H1 (cell line): ENCODE measurements around the gene SOX6. TPM values are rescaled to one million over a fixed set of nuclear protein-coding genes. Genes with fewer than 3 reads are reported as not detected.

ENCODE experiments used
- CTCF ChIA-PET: fragments of 300-600 bp; sonication (Branson Sonifier 250); formaldehyde crosslinking; loops from one replicate; lab custom pipeline; 2021; ENCODE audit not compliant: partially characterized antibody; lab: Charles Lee
- POLR2A ChIA-PET: fragments of 300-600 bp; sonication (Branson Sonifier 250); formaldehyde crosslinking; loops from one replicate; lab custom pipeline; 2021; ENCODE audit warnings: inconsistent platforms; ENCODE audit not compliant: partially characterized antibody; lab: Charles Lee
- DNase-seq, 2 experiments: peaks; one replicate each; pipeline versions ENCODE4 v3.0.0 to v3.0.0-alpha.2; 2010 to 2022; ENCODE audit warnings: low spot score in 2 of 2, low read depth in 1 of 2, mixed read lengths in 1 of 2
- FAIRE-seq: peaks from 2 replicates; lab custom pipeline; 2011; peaks lifted over from hg19 to GRCh38; lab: Jason Lieb, UNC
- H2AFZ ChIP-seq: 2 replicates; pipeline ENCODE4 v1.8.1; 2012; ENCODE audit warnings: low read length, inconsistent platforms
- H2AK5ac ChIP-seq: 2 replicates; pipeline ENCODE4 v1.6.1; 2013; ENCODE audit warnings: low read depth, low read length
- H2BK120ac ChIP-seq: replicated peaks from 2 replicates; pipeline ENCODE3; 2013; ENCODE audit warnings: low read depth, low read length, inconsistent platforms
- H2BK12ac ChIP-seq: 2 replicates; pipeline ENCODE4 v1.6.1; 2013; ENCODE audit warnings: low read depth, low read length
- H2BK15ac ChIP-seq: 2 replicates; pipeline ENCODE4 v1.6.1; 2013; ENCODE audit warnings: low read length
- H2BK20ac ChIP-seq: 2 replicates; pipeline ENCODE4 v1.6.1; 2013; ENCODE audit warnings: low read length
- H2BK5ac ChIP-seq: 2 replicates; pipeline ENCODE4 v1.6.1; 2013; ENCODE audit warnings: low read depth, low read length
- H3K14ac ChIP-seq: 2 replicates; pipeline ENCODE4 v1.6.1; 2013; ENCODE audit warnings: inconsistent platforms; ENCODE audit not compliant: insufficient read length
- H3K18ac ChIP-seq: 2 replicates; pipeline ENCODE4 v1.6.1; 2013; ENCODE audit warnings: low read length; ENCODE audit errors: extremely low read depth
- H3K23ac ChIP-seq: 2 replicates; pipeline ENCODE4 v1.6.1; 2013; ENCODE audit warnings: inconsistent platforms; ENCODE audit not compliant: insufficient read length
- H3K23me2 ChIP-seq: 2 replicates; pipeline ENCODE4 v1.6.1; 2013; ENCODE audit warnings: low read depth, low read length
- H3K27ac ChIP-seq: 2 replicates; pipeline ENCODE4 v1.6.1; 2011; ENCODE audit warnings: low read depth, low read length, inconsistent platforms
- H3K27me3 ChIP-seq, 4 experiments: replicated peaks in 1 of 4; 1 replicate in 1 of 4; 2 replicates in 3 of 4; pipeline versions ENCODE4 v1.6.1 to v1.8.1; 2011 to 2013; ENCODE audit warnings: low read length in 3 of 4, mild to moderate bottlenecking in 3 of 4, inconsistent platforms in 2 of 4, mixed read lengths in 2 of 4, moderate library complexity in 1 of 4; ENCODE audit not compliant: control insufficient read depth in 3 of 4, insufficient read depth in 3 of 4; ENCODE audit errors: extremely low read depth in 1 of 4
- H3K36me3 ChIP-seq, 4 experiments: 2 replicates each; pipeline versions ENCODE4 v1.6.1 to v1.8.1; 2011 to 2013; ENCODE audit warnings: mild to moderate bottlenecking in 4 of 4, low read length in 3 of 4, moderate library complexity in 2 of 4, control low read depth in 1 of 4, inconsistent platforms in 1 of 4; ENCODE audit not compliant: insufficient read depth in 4 of 4, control insufficient read depth in 2 of 4
- H3K4ac ChIP-seq: replicated peaks from 2 replicates; pipeline ENCODE3; 2013; ENCODE audit warnings: low read length, low read depth, mixed read lengths, inconsistent platforms; ENCODE audit not compliant: insufficient read length
- H3K4me1 ChIP-seq, 4 experiments: replicated peaks in 1 of 4; 1 replicate in 1 of 4; 2 replicates in 3 of 4; pipeline versions ENCODE4 v1.6.1 to v1.8.1; 2011 to 2013; ENCODE audit warnings: low read length in 3 of 4, inconsistent platforms in 2 of 4, mixed read lengths in 1 of 4; ENCODE audit not compliant: insufficient read depth in 4 of 4, control insufficient read depth in 3 of 4
- H3K4me2 ChIP-seq, 2 experiments: 2 replicates each; pipeline versions ENCODE4 v1.6.1 to v1.8.1; 2011 to 2013; ENCODE audit warnings: low read depth in 2 of 2, low read length in 2 of 2, control low read depth in 1 of 2, inconsistent platforms in 1 of 2, mild to moderate bottlenecking in 1 of 2; ENCODE audit not compliant: insufficient read depth in 1 of 2
- H3K4me3 ChIP-seq, 4 experiments: fragments of 200-600, 300-600 bp in 1 of 4; sonication (generic), shearing (Covaris generic), sonication (Bioruptor Twin) in 1 of 4; 2 replicates each; pipeline versions ENCODE4 v1.5.1 to v1.8.1; 2011 to 2016; ENCODE audit warnings: low read length in 4 of 4, low read depth in 3 of 4, control low read depth in 2 of 4, inconsistent platforms in 2 of 4, mild to moderate bottlenecking in 2 of 4, mixed read lengths in 1 of 4, moderate library complexity in 1 of 4; ENCODE audit not compliant: insufficient read depth in 2 of 4; ENCODE audit errors: extremely low read depth in 1 of 4
- H3K56ac ChIP-seq: replicated peaks from 2 replicates; pipeline ENCODE3; 2013; ENCODE audit warnings: low read depth, mild to moderate bottlenecking, mixed read lengths, low read length, inconsistent platforms; ENCODE audit not compliant: insufficient read length
- H3K79me1 ChIP-seq: 2 replicates; pipeline ENCODE4 v1.6.1; 2013; ENCODE audit warnings: low read depth, low read length, control low read depth
- H3K79me2 ChIP-seq, 2 experiments: 2 replicates each; pipeline versions ENCODE4 v1.6.1 to v1.8.1; 2012 to 2013; ENCODE audit warnings: low read length in 2 of 2, mild to moderate bottlenecking in 2 of 2, inconsistent platforms in 1 of 2; ENCODE audit not compliant: insufficient read depth in 2 of 2, control insufficient read depth in 1 of 2
- H3K9ac ChIP-seq, 4 experiments: replicated peaks in 1 of 4; 1 replicate in 1 of 4; 2 replicates in 3 of 4; pipeline versions ENCODE4 v1.6.1 to v1.8.1; 2011 to 2013; ENCODE audit warnings: low read depth in 3 of 4, low read length in 3 of 4, control low read depth in 2 of 4, mild to moderate bottlenecking in 2 of 4, moderate library complexity in 2 of 4, inconsistent platforms in 1 of 4; ENCODE audit errors: extremely low read depth in 1 of 4
- H3K9me3 ChIP-seq, 2 experiments: 2 replicates each; pipeline versions ENCODE4 v1.6.1 to v1.8.1; 2012 to 2013; ENCODE audit warnings: mild to moderate bottlenecking in 2 of 2, moderate library complexity in 2 of 2, control low read depth in 1 of 2, inconsistent platforms in 1 of 2, low read depth in 1 of 2, low read length in 1 of 2, mixed read lengths in 1 of 2; ENCODE audit not compliant: insufficient read depth in 2 of 2
- H4K20me1 ChIP-seq, 2 experiments: replicated peaks in 1 of 2; 2 replicates each; pipeline versions ENCODE3 to v1.8.1; 2011 to 2013; ENCODE audit warnings: inconsistent platforms in 2 of 2, low read length in 2 of 2, mild to moderate bottlenecking in 1 of 2; ENCODE audit not compliant: insufficient read depth in 2 of 2, control insufficient read depth in 1 of 2
- H4K5ac ChIP-seq: 2 replicates; pipeline ENCODE4 v1.6.1; 2013; ENCODE audit warnings: low read length, low read depth, mixed read lengths, inconsistent platforms; ENCODE audit not compliant: insufficient read length
- H4K8ac ChIP-seq: 2 replicates; pipeline ENCODE4 v1.8.0; 2013; ENCODE audit warnings: mild to moderate bottlenecking, moderate library complexity, low read length, inconsistent platforms; ENCODE audit not compliant: insufficient read depth; ENCODE audit errors: extremely low read depth
- H4K91ac ChIP-seq: replicated peaks from 2 replicates; pipeline ENCODE3; 2013; ENCODE audit warnings: low read length, mixed read lengths, inconsistent platforms; ENCODE audit not compliant: insufficient read length
- BACH1 ChIP-seq: IDR thresholded peaks from 2 replicates; pipeline ENCODE4 v1.6.1; 2012; ENCODE audit warnings: low read length, improper control_type of control experiment
- CHD1 ChIP-seq: IDR thresholded peaks from 2 replicates; pipeline ENCODE4 v1.6.1; 2012; ENCODE audit warnings: low read depth, low read length, improper control_type of control experiment
- CTCF ChIP-seq, 3 experiments: IDR thresholded peaks; 1 replicate in 2 of 3; 2 replicates in 1 of 3; pipeline versions ENCODE4 v1.5.1 to v1.6.1; 2011; ENCODE audit warnings: low read length in 3 of 3, mild to moderate bottlenecking in 3 of 3, inconsistent platforms in 2 of 3, low read depth in 1 of 3, moderate library complexity in 1 of 3; ENCODE audit not compliant: insufficient read depth in 1 of 3; ENCODE audit errors: control extremely low read depth in 1 of 3
- EZH2 ChIP-seq: fragments of 200-600 bp; sonication (generic); IDR thresholded peaks from 2 replicates; pipeline ENCODE4 v1.7.1; 2012; ENCODE audit warnings: low read depth, mild to moderate bottlenecking, moderate library complexity, low read length, inconsistent platforms; ENCODE audit not compliant: severe bottlenecking
- HDAC6 ChIP-seq: IDR thresholded peaks from one replicate; pipeline ENCODE4 v1.7.1; 2012; ENCODE audit warnings: low read depth, mild to moderate bottlenecking, inconsistent platforms, low read length, moderate library complexity
- NRF1 ChIP-seq: IDR thresholded peaks from 2 replicates; pipeline ENCODE4 v1.6.1; 2011; ENCODE audit warnings: mild to moderate bottlenecking, low read depth, low read length, improper control_type of control experiment
- POLR2A ChIP-seq, 2 experiments: IDR thresholded peaks; 1 replicate in 1 of 2; 2 replicates in 1 of 2; pipeline ENCODE4 v1.6.1; 2011; ENCODE audit warnings: low read depth in 2 of 2, low read length in 2 of 2, mild to moderate bottlenecking in 2 of 2; ENCODE audit errors: control extremely low read depth in 1 of 2
- POU5F1 ChIP-seq: IDR thresholded peaks from 2 replicates; pipeline ENCODE4 v1.6.1; 2011; ENCODE audit warnings: low read depth, mild to moderate bottlenecking, low read length, moderate library complexity
- RBBP5 ChIP-seq: IDR thresholded peaks from 2 replicates; pipeline ENCODE4 v1.7.1; 2012; ENCODE audit warnings: low read depth, mild to moderate bottlenecking, inconsistent platforms, low read length, moderate library complexity, borderline replicate concordance
- SP2 ChIP-seq: IDR thresholded peaks from 2 replicates; pipeline ENCODE4 v1.6.1; 2012; ENCODE audit warnings: mild to moderate bottlenecking, low read length, inconsistent platforms
- TEAD4 ChIP-seq: IDR thresholded peaks from 2 replicates; pipeline ENCODE4 v1.6.1; 2012; ENCODE audit warnings: low read depth, low read length, inconsistent platforms, mixed read lengths
- WGBS, 2 experiments: shearing (Covaris generic) in 1 of 2; methylation state at CpG; one replicate each; pipeline versions ENCODE4 v1.1.6 to v1.1.7; 2013 to 2015; ENCODE audit warnings: low lambda C conversion rate in 2 of 2, mixed read lengths in 2 of 2, inconsistent platforms in 1 of 2, low coverage in 1 of 2, missing lambda C conversion rate in 1 of 2; ENCODE audit not compliant: insufficient replicate concordance in 2 of 2, insufficient coverage in 1 of 2, insufficient read length in 1 of 2; ENCODE audit errors: extremely low coverage in 1 of 2, missing lambda C conversion rate in 1 of 2; 5-methylcytosine and 5-hydroxymethylcytosine counted together
- polyA plus RNA-seq, 7 experiments: library from polyadenylated mRNA; depleted of rRNA in 3 of 7; stranded (reverse) in 5 of 7; unstranded in 2 of 7; fragments of >200 nt in 5 of 7; fragments of 200-250 nt in 2 of 7; gene quantifications; 1 replicate in 5 of 7; 2 replicates in 1 of 7; 4 replicates in 1 of 7; pipeline versions ENCODE4 v1.2.1 to v1.2.3, GENCODE V29; 2011 to 2013; ENCODE audit warnings: missing spikeins in 2 of 7, mixed read lengths in 2 of 7
- total RNA-seq: library from RNA; stranded (reverse); fragmentation: NEBNext Ultra II Directional; extraction: Animal tissue kit (Norgen Biotek cat#: 25700); gene quantifications from 2 replicates; pipeline ENCODE4 v1.2.1, GENCODE V29; 2021

The SOX6 gene
- total and polyA plus RNA-seq, 2 of the 8 experiments (the other 6 are each of a cell fraction or from before 2014, with no cell fraction given), result 0.09 TPM; not detected in 1

DNA sequence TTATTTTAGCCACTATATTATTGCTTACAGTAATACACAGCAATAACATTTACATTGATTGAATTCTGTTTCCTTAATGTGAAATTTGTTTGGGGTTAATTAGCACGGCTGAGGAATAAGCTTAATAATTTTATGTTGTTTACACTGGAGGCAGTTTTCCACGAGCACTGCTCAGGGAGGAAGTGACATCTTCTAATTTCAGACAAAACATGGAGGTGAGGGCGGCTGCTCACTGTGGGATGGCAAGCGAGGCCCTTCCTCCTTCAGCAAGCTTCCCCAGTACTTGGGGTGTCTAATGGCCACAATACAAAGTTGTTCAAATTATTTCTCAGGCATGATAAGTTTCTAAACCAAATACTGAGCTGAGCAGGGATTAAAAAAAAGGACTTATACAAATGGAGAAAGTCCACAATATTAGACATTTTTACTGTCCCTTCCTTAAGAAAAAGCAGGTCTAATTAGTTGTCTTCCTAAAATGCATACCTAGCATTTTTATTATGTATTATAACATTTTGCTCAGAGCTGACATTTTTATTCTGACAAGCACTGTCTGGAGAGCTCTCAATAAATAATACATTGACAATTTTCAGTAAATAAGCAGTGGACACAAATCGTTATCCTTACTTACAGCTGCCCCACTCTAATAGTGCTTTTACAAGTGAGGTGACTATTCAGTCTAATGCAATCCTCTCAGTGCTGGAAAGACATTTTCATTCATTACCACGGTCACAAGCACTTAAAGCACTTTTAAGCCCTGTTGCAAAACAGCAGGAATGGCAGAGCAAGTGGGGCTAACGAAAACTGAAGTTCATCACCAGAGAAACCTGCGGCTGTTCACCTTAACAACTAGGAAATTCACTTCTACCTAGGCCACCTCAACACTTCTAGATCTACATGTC is 56.2 kb downstream of the SOX6 start:
- DNase-seq, result no peak
- no peak for TF ChIP-seq SP2
- no peak for TF ChIP-seq RBBP5
- TF ChIP-seq POLR2A (IDR thresholded peaks at IDR 0.05; ENCODE audit: control extremely low read depth in 1 of 2, low read depth in 2 of 2, low read length in 2 of 2), result no peak
- no peak for TF ChIP-seq TEAD4
- no peak for TF ChIP-seq NRF1
- no peak for TF ChIP-seq BACH1
- no peak for TF ChIP-seq HDAC6
- TF ChIP-seq POU5F1, result no peak
- no peak for TF ChIP-seq CHD1
- no peak for TF ChIP-seq EZH2
- no peak for TF ChIP-seq CTCF (IDR thresholded peaks at IDR 0.05; ENCODE audit: control extremely low read depth in 1 of 3, insufficient read depth in 1 of 3, low read depth in 1 of 3, low read length in 3 of 3)

More for the DNA sequence above, 56.2 kb downstream of the SOX6 start:
- no peaks in the 10 kb centered on the region for H3K27me3 ChIP-seq
- H4K5ac ChIP-seq, result no peak overlapping the region
- no peaks in the 10 kb centered on the region for H3K79me1 ChIP-seq
- no peaks in the 10 kb centered on the region for H3K9me3 ChIP-seq
- H2AK5ac ChIP-seq, result no peak overlapping the region
- no peak overlapping the region for H3K4me2 ChIP-seq
- no peak overlapping the region for H2BK12ac ChIP-seq
- H3K4ac ChIP-seq, result no peak overlapping the region
- H3K36me3 ChIP-seq, result no peaks in the 10 kb centered on the region
- H3K79me2 ChIP-seq, result no peaks in the 10 kb centered on the region
- 87% methylated on average over 8 of the region's 8 CpGs; no CpG with 5 or more reads in 1 of the 2 experiments for WGBS, 2 experiments
- ChIA-PET CTCF (interaction anchor here (1.2 kb wide), 1 partner anchor 12 kb away, joined by 4 read pairs; no protein-coding TSS in a partner anchor), POLR2A (no interaction called here)
- no peak overlapping the region for H2AFZ ChIP-seq
- no peak overlapping the region for H2BK15ac ChIP-seq
- no peak for FAIRE-seq
- H3K23ac ChIP-seq, result no peak overlapping the region
- H2BK20ac ChIP-seq, result no peak overlapping the region
- H4K20me1 ChIP-seq, result no peaks in the 10 kb centered on the region
- no peak overlapping the region for H3K18ac ChIP-seq
- H3K4me1 ChIP-seq, result no peaks in the 10 kb centered on the region
- H2BK120ac ChIP-seq, result no peak overlapping the region
- no peak overlapping the region for H3K9ac ChIP-seq
- no peak overlapping the region for H3K56ac ChIP-seq
- H4K91ac ChIP-seq, result no peak overlapping the region
- no peak overlapping the region for H4K8ac ChIP-seq
- no peak overlapping the region for H3K14ac ChIP-seq
- H3K27ac ChIP-seq, result no peak overlapping the region
- H3K4me3 ChIP-seq, result no peak overlapping the region
- H2BK5ac ChIP-seq, result no peak overlapping the region
- H3K23me2 ChIP-seq, result peaks cover 2% of the 10 kb centered on the region; the same call in 1 of the 2 replicates
